ENCODE data around the gene DLGAP1.

- TF ChIP-seq CTCF (IDR thresholded peaks at IDR 0.05) (no peak), POLR2A (IDR thresholded peaks at IDR 0.05) (no peak)
Measured at GRCh38 chr18:3710712-3711301, 744.3 kb downstream of the DLGAP1 start.

Measured in right lobe of liver (tissue), 4 donors.